ENCODE data around the gene FGD3. TPM values are rescaled to one million over a fixed set of nuclear protein-coding genes. Genes with fewer than 3 reads are reported as not detected.

FGD3 gene
- total RNA-seq, 2 donors from 2014 or later: 1.8 to 2.3 TPM

DNA sequence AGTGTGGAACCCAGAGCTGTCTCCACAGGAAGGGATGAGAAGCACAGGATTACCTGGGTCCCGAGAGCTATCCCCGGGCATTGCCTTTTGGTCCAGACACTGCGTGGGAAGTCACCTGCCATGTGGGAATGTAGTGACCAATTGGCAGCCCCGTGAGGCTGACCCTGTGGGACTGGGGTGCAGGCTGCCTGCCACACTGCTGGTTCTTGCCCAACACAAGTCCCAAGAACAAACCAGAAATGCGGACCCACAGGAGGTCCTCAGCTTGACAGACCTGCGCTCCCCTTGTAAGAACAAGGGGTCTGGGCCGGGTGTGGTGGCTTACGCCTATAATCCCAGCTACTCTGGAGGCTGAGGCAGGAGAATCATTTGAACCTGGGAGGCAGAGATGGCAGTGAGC lies 2.4 kb upstream of the FGD3 start:
- Histone ChIP-seq H3K9me3 (no peaks in the 10 kb centered on the region), H3K27me3 (peaks cover 12% of the 10 kb centered on the region), H3K9ac (ENCODE audit: low read depth in 2 of 2, low read length in 2 of 2) (no peak overlapping the region), H3K4me1 (no peaks in the 10 kb centered on the region), H3K36me3 (no peaks in the 10 kb centered on the region), H3K27ac (no peak overlapping the region), H3K4me3 (no peak overlapping the region)
- intact Hi-C loops (cut with DNase I): no loop called here
- TF ChIP-seq, protein P1, sequence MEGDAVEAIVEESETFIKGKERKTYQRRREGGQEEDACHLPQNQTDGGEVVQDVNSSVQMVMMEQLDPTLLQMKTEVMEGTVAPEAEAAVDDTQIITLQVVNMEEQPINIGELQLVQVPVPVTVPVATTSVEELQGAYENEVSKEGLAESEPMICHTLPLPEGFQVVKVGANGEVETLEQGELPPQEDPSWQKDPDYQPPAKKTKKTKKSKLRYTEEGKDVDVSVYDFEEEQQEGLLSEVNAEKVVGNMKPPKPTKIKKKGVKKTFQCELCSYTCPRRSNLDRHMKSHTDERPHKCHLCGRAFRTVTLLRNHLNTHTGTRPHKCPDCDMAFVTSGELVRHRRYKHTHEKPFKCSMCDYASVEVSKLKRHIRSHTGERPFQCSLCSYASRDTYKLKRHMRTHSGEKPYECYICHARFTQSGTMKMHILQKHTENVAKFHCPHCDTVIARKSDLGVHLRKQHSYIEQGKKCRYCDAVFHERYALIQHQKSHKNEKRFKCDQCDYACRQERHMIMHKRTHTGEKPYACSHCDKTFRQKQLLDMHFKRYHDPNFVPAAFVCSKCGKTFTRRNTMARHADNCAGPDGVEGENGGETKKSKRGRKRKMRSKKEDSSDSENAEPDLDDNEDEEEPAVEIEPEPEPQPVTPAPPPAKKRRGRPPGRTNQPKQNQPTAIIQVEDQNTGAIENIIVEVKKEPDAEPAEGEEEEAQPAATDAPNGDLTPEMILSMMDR (IDR thresholded peaks at IDR 0.05): no peak
- DNase-seq: no peak

DNA sequence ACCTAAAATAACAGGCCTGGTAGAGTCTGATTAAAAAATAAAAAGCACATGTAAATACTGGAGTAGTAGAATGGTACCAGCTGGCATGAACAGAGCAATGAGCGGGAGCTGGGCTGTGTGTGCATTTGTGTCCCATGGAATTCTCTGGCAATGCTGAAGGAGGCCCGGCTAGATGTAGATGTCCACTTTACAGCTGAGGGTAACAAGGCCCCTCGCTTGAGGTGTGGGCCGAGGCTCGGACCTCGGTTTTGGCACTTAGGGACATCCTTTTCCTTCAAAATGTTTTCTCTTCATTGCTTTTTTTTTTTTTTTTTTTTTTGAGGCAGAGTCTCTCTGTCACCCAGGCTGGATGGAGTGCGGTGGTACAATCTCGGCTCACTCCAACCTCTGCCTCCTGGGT lies 1.5 kb upstream of the FGD3 start:
- no peaks in the 10 kb centered on the region for H3K9me3 ChIP-seq
- H3K36me3 ChIP-seq: no peaks in the 10 kb centered on the region
- H3K9ac ChIP-seq (ENCODE audit: low read depth in 2 of 2, low read length in 2 of 2): no peak overlapping the region
- DNase-seq: no peak
- peaks cover 12% of the 10 kb centered on the region for H3K27me3 ChIP-seq
- no peaks in the 10 kb centered on the region for H3K4me1 ChIP-seq
- H3K4me3 ChIP-seq: no peak overlapping the region
- H3K27ac ChIP-seq: no peak overlapping the region
- TF ChIP-seq, protein P1 (IDR thresholded peaks at IDR 0.05): no peak
- intact Hi-C loops (cut with DNase I): no loop called here

DNA sequence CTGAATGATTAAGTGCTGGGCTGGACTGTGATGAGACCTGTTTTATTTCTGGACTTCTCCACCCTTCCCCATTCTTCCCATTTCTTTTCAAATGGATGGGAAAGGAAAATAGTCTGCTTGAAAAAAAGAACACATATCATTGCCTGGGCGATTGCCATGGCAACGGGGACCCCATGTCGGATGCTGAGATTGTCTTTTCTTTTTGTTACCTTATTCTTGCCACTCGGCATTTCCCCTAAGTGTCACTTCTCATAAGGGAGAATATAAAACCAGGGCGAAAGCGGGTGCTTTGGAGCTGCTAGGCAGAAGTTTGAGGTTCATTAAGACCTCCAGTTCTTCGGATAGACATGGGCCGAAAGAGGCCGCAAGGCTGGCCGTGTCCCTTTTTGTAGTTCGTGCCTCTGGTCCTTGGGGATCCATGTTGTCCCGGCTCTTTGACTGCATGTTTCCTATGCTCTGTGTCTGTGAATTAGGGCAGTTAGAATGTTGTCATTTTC lies 763 bp downstream of the FGD3 start:
- H3K9me3 ChIP-seq: no peaks in the 10 kb centered on the region
- H3K9ac ChIP-seq (ENCODE audit: low read depth in 2 of 2, low read length in 2 of 2): no peak overlapping the region
- H3K27me3 ChIP-seq: peaks cover 12% of the 10 kb centered on the region
- TF ChIP-seq, protein P1 (IDR thresholded peaks at IDR 0.05): no peak
- intact Hi-C loops (cut with DNase I): no loop called here
- H3K4me3 ChIP-seq: no peak overlapping the region
- H3K27ac ChIP-seq: no peak overlapping the region
- no peaks in the 10 kb centered on the region for H3K4me1 ChIP-seq
- H3K36me3 ChIP-seq: no peaks in the 10 kb centered on the region
- no peak for DNase-seq

DNA sequence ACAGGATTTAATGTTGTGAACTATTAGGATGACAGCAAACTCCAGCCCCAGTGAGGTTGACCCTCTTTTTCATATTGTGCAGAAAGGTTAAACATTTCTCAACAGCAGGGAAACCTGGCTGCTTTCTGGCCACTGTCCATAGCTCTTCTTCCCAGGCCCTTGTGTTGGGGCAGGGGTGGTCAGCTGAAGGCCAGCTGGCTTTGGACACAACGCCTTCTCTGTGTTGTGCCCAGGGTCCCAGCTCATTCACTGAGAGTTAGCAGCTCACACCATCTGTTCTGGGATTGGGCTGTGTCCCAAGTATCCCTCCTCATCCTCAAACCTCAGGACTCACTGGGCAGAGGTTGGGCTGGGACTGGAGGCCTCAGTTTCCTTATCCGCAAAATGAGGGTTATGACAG lies 1.3 kb downstream of the FGD3 start:
- no peak overlapping the region for H3K4me3 ChIP-seq
- H3K4me1 ChIP-seq: no peaks in the 10 kb centered on the region
- no peak overlapping the region for H3K27ac ChIP-seq
- H3K9ac ChIP-seq (ENCODE audit: low read depth in 2 of 2, low read length in 2 of 2): no peak overlapping the region
- no peaks in the 10 kb centered on the region for H3K9me3 ChIP-seq
- peaks cover 12% of the 10 kb centered on the region for H3K27me3 ChIP-seq
- DNase-seq: no peak
- intact Hi-C loops (cut with DNase I): no loop called here
- no peaks in the 10 kb centered on the region for H3K36me3 ChIP-seq
- TF ChIP-seq, protein P1 (IDR thresholded peaks at IDR 0.05): no peak

DNA sequence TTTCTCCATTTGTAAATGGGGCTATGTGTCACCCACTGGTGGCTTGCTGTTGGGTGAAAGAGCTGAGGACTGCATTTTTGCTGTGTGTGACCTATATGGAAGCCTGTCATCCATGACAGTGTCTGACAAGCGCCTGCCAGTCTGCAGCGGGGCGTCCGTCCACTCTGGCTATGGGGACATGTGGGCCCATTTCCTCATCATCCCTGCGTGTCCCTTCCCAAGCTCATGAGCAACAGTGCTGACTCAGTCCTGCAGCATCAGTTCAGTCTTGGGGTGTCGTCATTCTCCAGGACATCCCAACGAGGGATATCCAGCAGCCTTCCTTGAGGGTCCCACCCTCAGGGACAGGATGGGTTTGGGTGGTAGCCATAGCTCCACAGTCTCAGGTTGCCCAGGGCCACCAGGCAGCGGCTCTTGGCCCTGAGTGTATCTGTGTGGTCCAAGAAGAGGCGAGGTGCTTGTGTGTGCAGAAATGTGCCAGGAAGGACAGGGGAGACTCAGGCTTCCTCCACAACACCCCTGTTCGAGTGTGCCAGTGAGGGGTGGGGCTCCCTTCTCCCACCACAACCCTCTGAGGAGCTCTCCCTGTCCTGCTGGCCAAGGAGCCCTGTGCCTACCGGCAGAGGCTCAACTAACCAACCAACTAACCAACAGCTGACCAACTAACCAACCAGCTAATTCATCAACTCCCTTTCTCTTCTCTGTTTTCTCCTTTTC lies 2.1 kb downstream of the FGD3 start:
- TF ChIP-seq, protein P1 (IDR thresholded peaks at IDR 0.05): no peak
- Histone ChIP-seq H3K36me3 (no peaks in the 10 kb centered on the region), H3K27ac (no peak overlapping the region), H3K9me3 (no peaks in the 10 kb centered on the region), H3K4me1 (no peaks in the 10 kb centered on the region), H3K9ac (ENCODE audit: low read depth in 2 of 2, low read length in 2 of 2) (no peak overlapping the region), H3K27me3 (peaks cover 12% of the 10 kb centered on the region), H3K4me3 (no peak overlapping the region)
- intact Hi-C loops (cut with DNase I): no loop called here
- no peak for DNase-seq
